Upper lobe of left lung (tissue), 4 donors: ENCODE measurements around the gene MED31.

Experiments used
- POLR2A ChIP-seq, 4 donors: fragments of 450-650 bp; IDR thresholded peaks; one replicate each; pipeline ENCODE4 v1.5.1; 2016 to 2017; ENCODE audit warnings: antibody characterized with exemption in 4 of 4, mild to moderate bottlenecking in 2 of 4
- TF ChIP-seq, protein P1 (sequence below), 6 experiments: fragments of 450-650 bp in 4 of 6; fragments of 200-600 bp in 2 of 6; sonication (generic) in 2 of 6; IDR thresholded peaks; one replicate each; pipeline ENCODE4 v1.5.1; 2016 to 2019; ENCODE audit warnings: antibody characterized with exemption in 6 of 6

- TF ChIP-seq, protein P1, sequence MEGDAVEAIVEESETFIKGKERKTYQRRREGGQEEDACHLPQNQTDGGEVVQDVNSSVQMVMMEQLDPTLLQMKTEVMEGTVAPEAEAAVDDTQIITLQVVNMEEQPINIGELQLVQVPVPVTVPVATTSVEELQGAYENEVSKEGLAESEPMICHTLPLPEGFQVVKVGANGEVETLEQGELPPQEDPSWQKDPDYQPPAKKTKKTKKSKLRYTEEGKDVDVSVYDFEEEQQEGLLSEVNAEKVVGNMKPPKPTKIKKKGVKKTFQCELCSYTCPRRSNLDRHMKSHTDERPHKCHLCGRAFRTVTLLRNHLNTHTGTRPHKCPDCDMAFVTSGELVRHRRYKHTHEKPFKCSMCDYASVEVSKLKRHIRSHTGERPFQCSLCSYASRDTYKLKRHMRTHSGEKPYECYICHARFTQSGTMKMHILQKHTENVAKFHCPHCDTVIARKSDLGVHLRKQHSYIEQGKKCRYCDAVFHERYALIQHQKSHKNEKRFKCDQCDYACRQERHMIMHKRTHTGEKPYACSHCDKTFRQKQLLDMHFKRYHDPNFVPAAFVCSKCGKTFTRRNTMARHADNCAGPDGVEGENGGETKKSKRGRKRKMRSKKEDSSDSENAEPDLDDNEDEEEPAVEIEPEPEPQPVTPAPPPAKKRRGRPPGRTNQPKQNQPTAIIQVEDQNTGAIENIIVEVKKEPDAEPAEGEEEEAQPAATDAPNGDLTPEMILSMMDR (IDR thresholded peaks at IDR 0.05) = no peak
- TF ChIP-seq POLR2A (IDR thresholded peaks at IDR 0.05) = no peak
Measured at GRCh38 chr17:6654841-6655731, 3.7 kb upstream of the MED31 start.
